Hematopoietic multipotent progenitor cell treated with erythropoietin and hydrocortisone succinate and interleukin-3 and kit ligand, for 8 days (in vitro differentiated cells): ENCODE data around the gene RIPOR3.
"Not testable (repeated sequence)": the region's sequence is repeated elsewhere in the genome, so short reads cannot be mapped to it uniquely, and the experiment has no call there.

Source experiments
- DNase-seq: peaks from one replicate; pipeline ENCODE4 v3.0.0-alpha.2; 2015

The RIPOR3 gene

GRCh38 chr20:50585214-50585613, 106.1 kb downstream of the RIPOR3 start:
- DNase-seq = no peak

GRCh38 chr20:50584687-50585086, 106.7 kb downstream of the RIPOR3 start:
- no peak for DNase-seq

- no peak for DNase-seq
These were observed 107.7 kb downstream of the RIPOR3 start for GRCh38 chr20:50583442-50584150.

GRCh38 chr20:50582591-50583234, 108.6 kb downstream of the RIPOR3 start:
- DNase-seq = no peak

- no peak for DNase-seq
These were observed 109.2 kb downstream of the RIPOR3 start for GRCh38 chr20:50582092-50582491.

- DNase-seq = no peak
These were observed 110.3 kb downstream of the RIPOR3 start for GRCh38 chr20:50580842-50581544.

GRCh38 chr20:50580016-50580747, 111.2 kb downstream of the RIPOR3 start:
- DNase-seq = peak; percentile 63

- DNase-seq = no peak
These were observed 111.8 kb downstream of the RIPOR3 start for GRCh38 chr20:50579511-50579910.

GRCh38 chr20:50578778-50579165, 112.6 kb downstream of the RIPOR3 start:
- no peak for DNase-seq

- no peak for DNase-seq
These were observed 113.1 kb downstream of the RIPOR3 start for GRCh38 chr20:50578061-50578777.

- DNase-seq = no peak
These were observed 113.9 kb downstream of the RIPOR3 start for GRCh38 chr20:50577175-50578018.

- peak; percentile 74 for DNase-seq
These were observed 115.2 kb downstream of the RIPOR3 start for GRCh38 chr20:50575865-50576720.

- no peak for DNase-seq
These were observed 116.8 kb downstream of the RIPOR3 start for GRCh38 chr20:50574586-50574985.

- DNase-seq = no peak
These were observed 117.2 kb downstream of the RIPOR3 start for GRCh38 chr20:50574108-50574507.

- DNase-seq = peak; percentile 58
These were observed 118.2 kb downstream of the RIPOR3 start for GRCh38 chr20:50572938-50573777.

- DNase-seq = no peak
These were observed 119.9 kb downstream of the RIPOR3 start for GRCh38 chr20:50571466-50571865.

GRCh38 chr20:50569864-50570836, 121.2 kb downstream of the RIPOR3 start:
- peak; percentile 71 for DNase-seq

GRCh38 chr20:50569487-50569863, 121.9 kb downstream of the RIPOR3 start:
- DNase-seq = not testable (repeated sequence)
